HEK293 (cell line): Measurements from ENCODE around the gene THSD7B.

Source experiments
- HOXA7 ChIP-seq: sonication (generic); formaldehyde crosslinking; IDR thresholded peaks from 2 replicates; pipeline ENCODE4 v1.8.1; 2022; ENCODE audit warnings: missing genetic modification reagents, borderline replicate concordance
- TCF7L2 ChIP-seq: IDR thresholded peaks from 2 replicates; pipeline ENCODE4 v1.6.1; 2011; ENCODE audit warnings: low read depth, mild to moderate bottlenecking, inconsistent platforms, low read length, moderate library complexity, borderline replicate concordance
- ZNF24 ChIP-seq: fragments of 450-650 bp; formaldehyde crosslinking; IDR thresholded peaks from 2 replicates; pipeline ENCODE4 v1.5.1; 2016; ENCODE audit warnings: missing biosample characterization, missing genetic modification characterization
- ZNF660 ChIP-seq: fragments of 450-650 bp; IDR thresholded peaks from 2 replicates; pipeline ENCODE4 v1.5.1; 2018; ENCODE audit warnings: missing biosample characterization, mild to moderate bottlenecking, missing genetic modification characterization
- ZNF692 ChIP-seq: fragments of 450-650 bp; formaldehyde crosslinking; IDR thresholded peaks from 2 replicates; pipeline ENCODE4 v1.5.1; 2016; ENCODE audit warnings: missing biosample characterization, missing genetic modification characterization
- ZNF792 ChIP-seq: fragments of 450-650 bp; formaldehyde crosslinking; IDR thresholded peaks from 2 replicates; pipeline ENCODE4 v1.5.1; 2016; ENCODE audit warnings: missing biosample characterization, missing genetic modification characterization
- TF ChIP-seq, protein P1 (sequence below): fragments of 450-650 bp; formaldehyde crosslinking; IDR thresholded peaks from 2 replicates; pipeline ENCODE4 v1.5.1; 2016; ENCODE audit warnings: missing biosample characterization, missing genetic modification characterization
- TF ChIP-seq, protein P2 (sequence below): sonication (generic); formaldehyde crosslinking; IDR thresholded peaks from 2 replicates; pipeline ENCODE4 v1.8.1; 2022; ENCODE audit warnings: mild to moderate bottlenecking, moderate library complexity, missing genetic modification reagents
- TF ChIP-seq, protein P3 (sequence below): fragments of 450-650 bp; formaldehyde crosslinking; IDR thresholded peaks from 2 replicates; pipeline ENCODE4 v1.5.1; 2016; ENCODE audit warnings: missing biosample characterization, missing genetic modification characterization, low read depth
- TF ChIP-seq, protein P4 (sequence below): fragments of 450-650 bp; IDR thresholded peaks from 2 replicates; pipeline ENCODE4 v1.5.1; 2018; ENCODE audit warnings: missing biosample characterization, mild to moderate bottlenecking, missing genetic modification characterization

GRCh38 chr2:137031731-137032130 lies 266.4 kb downstream of the THSD7B start:
- TF ChIP-seq, protein P1, sequence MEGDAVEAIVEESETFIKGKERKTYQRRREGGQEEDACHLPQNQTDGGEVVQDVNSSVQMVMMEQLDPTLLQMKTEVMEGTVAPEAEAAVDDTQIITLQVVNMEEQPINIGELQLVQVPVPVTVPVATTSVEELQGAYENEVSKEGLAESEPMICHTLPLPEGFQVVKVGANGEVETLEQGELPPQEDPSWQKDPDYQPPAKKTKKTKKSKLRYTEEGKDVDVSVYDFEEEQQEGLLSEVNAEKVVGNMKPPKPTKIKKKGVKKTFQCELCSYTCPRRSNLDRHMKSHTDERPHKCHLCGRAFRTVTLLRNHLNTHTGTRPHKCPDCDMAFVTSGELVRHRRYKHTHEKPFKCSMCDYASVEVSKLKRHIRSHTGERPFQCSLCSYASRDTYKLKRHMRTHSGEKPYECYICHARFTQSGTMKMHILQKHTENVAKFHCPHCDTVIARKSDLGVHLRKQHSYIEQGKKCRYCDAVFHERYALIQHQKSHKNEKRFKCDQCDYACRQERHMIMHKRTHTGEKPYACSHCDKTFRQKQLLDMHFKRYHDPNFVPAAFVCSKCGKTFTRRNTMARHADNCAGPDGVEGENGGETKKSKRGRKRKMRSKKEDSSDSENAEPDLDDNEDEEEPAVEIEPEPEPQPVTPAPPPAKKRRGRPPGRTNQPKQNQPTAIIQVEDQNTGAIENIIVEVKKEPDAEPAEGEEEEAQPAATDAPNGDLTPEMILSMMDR (tag by site-specific recombination), result no peak
- TF ChIP-seq ZNF660 (no peak), ZNF792 (tag by site-specific recombination) (no peak), ZNF692 (no peak), TCF7L2 (no peak), HOXA7 (no peak), ZNF24 (tag by site-specific recombination) (no peak)
- TF ChIP-seq, protein P2, sequence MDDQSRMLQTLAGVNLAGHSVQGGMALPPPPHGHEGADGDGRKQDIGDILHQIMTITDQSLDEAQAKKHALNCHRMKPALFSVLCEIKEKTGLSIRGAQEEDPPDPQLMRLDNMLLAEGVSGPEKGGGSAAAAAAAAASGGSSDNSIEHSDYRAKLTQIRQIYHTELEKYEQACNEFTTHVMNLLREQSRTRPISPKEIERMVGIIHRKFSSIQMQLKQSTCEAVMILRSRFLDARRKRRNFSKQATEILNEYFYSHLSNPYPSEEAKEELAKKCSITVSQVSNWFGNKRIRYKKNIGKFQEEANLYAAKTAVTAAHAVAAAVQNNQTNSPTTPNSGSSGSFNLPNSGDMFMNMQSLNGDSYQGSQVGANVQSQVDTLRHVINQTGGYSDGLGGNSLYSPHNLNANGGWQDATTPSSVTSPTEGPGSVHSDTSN (CRISPR knock-in tag), result no peak
- TF ChIP-seq, protein P3, sequence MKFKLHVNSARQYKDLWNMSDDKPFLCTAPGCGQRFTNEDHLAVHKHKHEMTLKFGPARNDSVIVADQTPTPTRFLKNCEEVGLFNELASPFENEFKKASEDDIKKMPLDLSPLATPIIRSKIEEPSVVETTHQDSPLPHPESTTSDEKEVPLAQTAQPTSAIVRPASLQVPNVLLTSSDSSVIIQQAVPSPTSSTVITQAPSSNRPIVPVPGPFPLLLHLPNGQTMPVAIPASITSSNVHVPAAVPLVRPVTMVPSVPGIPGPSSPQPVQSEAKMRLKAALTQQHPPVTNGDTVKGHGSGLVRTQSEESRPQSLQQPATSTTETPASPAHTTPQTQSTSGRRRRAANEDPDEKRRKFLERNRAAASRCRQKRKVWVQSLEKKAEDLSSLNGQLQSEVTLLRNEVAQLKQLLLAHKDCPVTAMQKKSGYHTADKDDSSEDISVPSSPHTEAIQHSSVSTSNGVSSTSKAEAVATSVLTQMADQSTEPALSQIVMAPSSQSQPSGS (tag by site-specific recombination), result no peak
- TF ChIP-seq, protein P4, sequence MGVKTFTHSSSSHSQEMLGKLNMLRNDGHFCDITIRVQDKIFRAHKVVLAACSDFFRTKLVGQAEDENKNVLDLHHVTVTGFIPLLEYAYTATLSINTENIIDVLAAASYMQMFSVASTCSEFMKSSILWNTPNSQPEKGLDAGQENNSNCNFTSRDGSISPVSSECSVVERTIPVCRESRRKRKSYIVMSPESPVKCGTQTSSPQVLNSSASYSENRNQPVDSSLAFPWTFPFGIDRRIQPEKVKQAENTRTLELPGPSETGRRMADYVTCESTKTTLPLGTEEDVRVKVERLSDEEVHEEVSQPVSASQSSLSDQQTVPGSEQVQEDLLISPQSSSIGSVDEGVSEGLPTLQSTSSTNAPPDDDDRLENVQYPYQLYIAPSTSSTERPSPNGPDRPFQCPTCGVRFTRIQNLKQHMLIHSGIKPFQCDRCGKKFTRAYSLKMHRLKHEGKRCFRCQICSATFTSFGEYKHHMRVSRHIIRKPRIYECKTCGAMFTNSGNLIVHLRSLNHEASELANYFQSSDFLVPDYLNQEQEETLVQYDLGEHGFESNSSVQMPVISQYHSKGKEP, result no peak
